ENCODE results near the gene ROCK2.

DNA sequence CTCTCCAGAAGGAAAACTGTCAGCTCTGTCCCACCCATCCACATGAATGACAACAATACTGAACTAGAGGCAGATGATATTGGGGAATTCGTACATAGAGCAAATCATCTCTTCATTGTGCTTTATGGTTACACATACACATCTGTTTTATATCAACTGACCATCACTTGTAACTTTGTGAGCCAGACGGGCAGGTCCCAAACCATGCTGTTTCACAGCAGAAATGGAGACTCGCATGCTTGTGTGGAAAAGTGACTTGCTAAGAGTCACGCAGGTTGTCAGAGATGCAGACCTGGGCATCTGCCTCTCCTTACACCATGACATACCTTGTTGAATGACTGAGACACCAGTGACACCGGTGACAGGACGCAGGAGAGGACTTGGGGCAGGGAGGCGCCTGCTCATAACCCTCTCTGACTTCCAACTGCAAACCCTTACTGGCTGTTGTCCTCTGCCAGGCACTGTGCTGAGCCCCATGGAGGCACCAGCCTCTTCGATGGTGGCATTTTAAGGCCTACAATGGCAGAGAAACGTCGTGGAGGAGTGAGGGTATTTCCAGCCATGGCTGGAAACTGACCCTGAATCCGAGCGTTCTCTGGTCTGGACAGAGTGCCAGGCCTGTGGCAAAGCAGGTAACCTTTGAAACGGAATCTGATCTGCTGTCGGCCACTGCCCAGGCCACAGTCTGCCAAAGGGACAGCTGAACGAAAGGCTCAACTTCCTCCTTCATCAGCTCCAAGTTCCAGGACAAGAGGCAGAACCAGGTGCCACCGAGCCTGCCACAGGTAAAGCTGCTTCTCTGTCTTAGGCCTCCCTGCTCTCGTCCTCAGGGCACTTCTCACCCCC lies 26.9 kb upstream of the ROCK2 start:
- TF ChIP-seq CTCF (IDR thresholded peaks at IDR 0.05 in 8 of 11, conservative IDR thresholded peaks at IDR 0.05 in 3 of 11) (no peak), POLR2AphosphoS5 (IDR thresholded peaks at IDR 0.05) (no peak), POLR2A (IDR thresholded peaks at IDR 0.05) (no peak)
